Mammary epithelial cell (primary cell): ENCODE measurements around the gene OR51V1.

Experiments
- EZH2 ChIP-seq: IDR thresholded peaks from 2 replicates; pipeline ENCODE4 v1.6.1; 2012; ENCODE audit warnings: low read length, inconsistent platforms, borderline replicate concordance
- TF ChIP-seq, protein P1 (sequence below), 2 donors: IDR thresholded peaks in 1 of 2; conservative IDR thresholded peaks in 1 of 2; 2 replicates each; pipeline ENCODE4 v1.5.1; 2011 to 2012; ENCODE audit warnings: inconsistent platforms in 2 of 2, low read length in 2 of 2, mild to moderate bottlenecking in 2 of 2, control low read depth in 1 of 2, low read depth in 1 of 2; ENCODE audit not compliant: insufficient read depth in 1 of 2; ENCODE audit errors: extremely low read depth in 1 of 2

DNA sequence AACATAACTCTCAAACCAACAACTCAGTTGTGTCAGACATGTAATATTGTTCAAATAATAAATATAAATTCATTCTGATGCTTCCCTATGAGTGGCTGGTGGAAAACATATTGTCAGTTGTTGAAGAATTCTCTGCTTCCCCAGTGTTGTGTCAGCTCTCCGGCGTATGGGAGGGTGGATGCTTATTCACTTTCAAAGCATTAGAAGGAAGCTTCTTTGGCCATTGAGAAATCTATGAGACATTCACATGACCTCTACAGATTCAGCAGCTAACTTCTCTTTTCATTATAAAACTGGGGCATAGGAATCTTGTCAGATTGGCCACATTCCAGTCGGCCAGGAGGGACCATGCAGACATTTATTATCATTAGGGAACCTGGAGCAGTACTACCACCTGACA lies 2.9 kb downstream of the OR51V1 start:
- TF ChIP-seq, protein P1, sequence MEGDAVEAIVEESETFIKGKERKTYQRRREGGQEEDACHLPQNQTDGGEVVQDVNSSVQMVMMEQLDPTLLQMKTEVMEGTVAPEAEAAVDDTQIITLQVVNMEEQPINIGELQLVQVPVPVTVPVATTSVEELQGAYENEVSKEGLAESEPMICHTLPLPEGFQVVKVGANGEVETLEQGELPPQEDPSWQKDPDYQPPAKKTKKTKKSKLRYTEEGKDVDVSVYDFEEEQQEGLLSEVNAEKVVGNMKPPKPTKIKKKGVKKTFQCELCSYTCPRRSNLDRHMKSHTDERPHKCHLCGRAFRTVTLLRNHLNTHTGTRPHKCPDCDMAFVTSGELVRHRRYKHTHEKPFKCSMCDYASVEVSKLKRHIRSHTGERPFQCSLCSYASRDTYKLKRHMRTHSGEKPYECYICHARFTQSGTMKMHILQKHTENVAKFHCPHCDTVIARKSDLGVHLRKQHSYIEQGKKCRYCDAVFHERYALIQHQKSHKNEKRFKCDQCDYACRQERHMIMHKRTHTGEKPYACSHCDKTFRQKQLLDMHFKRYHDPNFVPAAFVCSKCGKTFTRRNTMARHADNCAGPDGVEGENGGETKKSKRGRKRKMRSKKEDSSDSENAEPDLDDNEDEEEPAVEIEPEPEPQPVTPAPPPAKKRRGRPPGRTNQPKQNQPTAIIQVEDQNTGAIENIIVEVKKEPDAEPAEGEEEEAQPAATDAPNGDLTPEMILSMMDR (conservative IDR thresholded peaks at IDR 0.05 in 1 of 2, IDR thresholded peaks at IDR 0.05 in 1 of 2; ENCODE audit: extremely low read depth in 1 of 2, insufficient read depth in 1 of 2, low read depth in 1 of 2, low read length in 2 of 2): no peak
- no peak for TF ChIP-seq EZH2
